ENCODE data around the gene HSPA4.
"Not testable (repeated sequence)": the region's sequence is repeated elsewhere in the genome, so short reads cannot be mapped to it uniquely, and the experiment has no call there.

Gene HSPA4

DNA sequence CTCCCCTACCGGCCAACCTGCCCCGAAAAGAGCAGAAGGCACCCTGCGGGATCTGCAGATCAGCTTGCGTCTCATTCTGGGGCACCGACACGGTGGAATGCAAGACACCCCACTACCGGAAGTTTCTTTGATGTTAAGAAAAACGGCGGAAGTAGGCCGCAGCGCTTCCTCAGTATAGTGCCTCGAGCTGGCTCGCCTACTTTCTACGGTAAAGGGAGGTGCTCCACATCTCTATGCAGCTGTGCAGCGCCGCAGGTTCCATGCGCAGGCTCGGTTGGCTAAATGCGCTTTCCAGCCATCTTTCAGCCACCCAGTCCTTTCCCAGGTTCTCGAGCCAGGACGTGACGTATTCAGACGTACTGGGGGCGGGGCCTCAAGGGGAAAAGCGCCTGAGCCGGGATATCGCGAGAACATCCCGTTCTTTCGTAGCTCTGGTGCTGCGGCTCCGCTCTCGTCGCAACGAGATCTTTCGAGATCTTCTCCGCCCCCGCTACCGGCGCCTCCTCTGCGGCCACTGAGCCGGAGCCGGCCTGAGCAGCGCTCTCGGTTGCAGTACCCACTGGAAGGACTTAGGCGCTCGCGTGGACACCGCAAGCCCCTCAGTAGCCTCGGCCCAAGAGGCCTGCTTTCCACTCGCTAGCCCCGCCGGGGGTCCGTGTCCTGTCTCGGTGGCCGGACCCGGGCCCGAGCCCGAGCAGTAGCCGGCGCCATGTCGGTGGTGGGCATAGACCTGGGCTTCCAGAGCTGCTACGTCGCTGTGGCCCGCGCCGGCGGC is at the start of gene HSPA4:
Gene HSPA4 (plus strand): TSS at position 472 of the 775 bp plus-strand sequence. CDS start 238 bp downstream, at position 710.
- Mint-ChIP-seq H3K4me3 (peak within 1 kb of the TSS; percentile 97), H3K27ac (peak within 1 kb of the TSS; percentile 99), H3K4me1 (peaks cover 22% of the 10 kb centered on the region), H3K27me3 (no peaks in the 10 kb centered on the region), H3K36me3 (peaks cover 2% of the 10 kb centered on the region), H3K9me3 (no peaks in the 10 kb centered on the region)
- peak; percentile 82 for ATAC-seq (ENCODE audit: low read depth)
- peak; percentile 94 to 95 for DNase-seq (ENCODE audit: low spot score in 2 of 2)

DNA sequence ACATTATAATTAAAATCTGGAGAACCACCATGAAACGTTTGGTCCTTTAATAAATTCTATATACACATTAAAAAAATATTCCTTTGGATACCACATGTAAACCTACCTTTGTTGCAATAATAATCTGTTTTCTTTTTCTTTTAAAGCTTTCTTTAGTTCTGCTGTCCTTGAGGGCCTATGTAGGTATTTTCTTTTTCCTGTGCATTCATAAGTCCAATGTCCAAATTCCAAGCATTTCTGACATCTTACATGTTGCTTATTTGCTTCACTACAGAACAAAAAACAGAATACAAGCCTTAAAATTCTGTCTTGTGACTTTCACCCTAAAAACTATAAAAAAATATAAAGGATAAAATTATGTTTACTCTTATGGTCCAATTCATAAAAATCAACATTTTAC is 45.2 kb upstream of the HSPA4 start:
- Mint-ChIP-seq H3K36me3 (peaks cover 8% of the 10 kb centered on the region), H3K9me3 (no peaks in the 10 kb centered on the region), H3K27me3 (no peaks in the 10 kb centered on the region), H3K4me3 (no peak overlapping the region), H3K27ac (no peak overlapping the region), H3K4me1 (peaks cover 3% of the 10 kb centered on the region)
- DNase-seq (ENCODE audit: low spot score in 2 of 2) (no peak), ATAC-seq (ENCODE audit: low read depth) (no peak)

DNA sequence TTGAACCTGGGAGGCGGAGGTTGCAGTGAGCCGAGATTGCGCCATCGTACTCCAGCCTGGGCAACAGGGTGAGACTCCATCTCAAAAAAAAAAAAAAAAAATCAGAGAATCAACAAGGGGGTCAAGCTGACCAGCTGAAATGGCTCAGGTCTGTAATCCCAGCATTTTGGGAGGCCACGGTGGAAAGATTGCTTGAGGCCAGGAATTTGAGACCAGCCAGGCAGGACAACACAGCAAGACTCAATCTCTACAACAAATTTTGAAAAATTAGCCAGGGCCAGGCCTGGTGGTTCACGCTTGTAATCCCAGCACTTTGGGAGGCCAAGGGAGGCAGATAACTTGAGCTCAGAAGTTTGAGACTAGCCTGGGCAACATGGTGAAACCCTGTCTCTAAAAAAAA is 43.4 kb upstream of the HSPA4 start:
- H3K36me3 Mint-ChIP-seq; DNase-seq (ENCODE audit: low spot score in 2 of 2); H3K4me1 Mint-ChIP-seq; H3K4me3 Mint-ChIP-seq; H3K27ac Mint-ChIP-seq; H3K9me3 Mint-ChIP-seq; ATAC-seq (ENCODE audit: low read depth); H3K27me3 Mint-ChIP-seq: not testable (repeated sequence)

DNA sequence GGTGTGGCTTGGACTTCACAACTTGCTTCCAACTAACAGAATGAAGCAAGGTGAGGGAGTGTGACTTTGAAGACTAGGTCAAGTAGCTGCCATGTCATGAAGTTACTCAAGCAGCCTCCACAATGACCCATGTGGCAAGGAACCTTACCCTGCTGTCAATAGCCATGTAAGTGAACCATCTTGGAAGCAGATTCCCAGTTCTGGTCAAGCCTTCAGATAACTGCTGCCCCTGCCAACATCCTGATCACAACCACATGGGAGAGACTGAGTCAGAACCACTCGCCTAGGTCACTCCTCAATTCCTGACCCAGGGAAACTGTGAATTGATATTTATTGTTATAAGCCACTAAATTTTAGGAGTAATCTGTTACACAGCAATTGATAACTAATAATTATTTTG is 36.3 kb upstream of the HSPA4 start:
- no peak for ATAC-seq (ENCODE audit: low read depth)
- no peak for DNase-seq (ENCODE audit: low spot score in 2 of 2)
- Mint-ChIP-seq H3K4me1 (peaks cover 3% of the 10 kb centered on the region), H3K27me3 (no peaks in the 10 kb centered on the region), H3K4me3 (no peak overlapping the region), H3K27ac (peak overlapping the region; percentile 58), H3K36me3 (peaks cover 9% of the 10 kb centered on the region), H3K9me3 (no peaks in the 10 kb centered on the region)

DNA sequence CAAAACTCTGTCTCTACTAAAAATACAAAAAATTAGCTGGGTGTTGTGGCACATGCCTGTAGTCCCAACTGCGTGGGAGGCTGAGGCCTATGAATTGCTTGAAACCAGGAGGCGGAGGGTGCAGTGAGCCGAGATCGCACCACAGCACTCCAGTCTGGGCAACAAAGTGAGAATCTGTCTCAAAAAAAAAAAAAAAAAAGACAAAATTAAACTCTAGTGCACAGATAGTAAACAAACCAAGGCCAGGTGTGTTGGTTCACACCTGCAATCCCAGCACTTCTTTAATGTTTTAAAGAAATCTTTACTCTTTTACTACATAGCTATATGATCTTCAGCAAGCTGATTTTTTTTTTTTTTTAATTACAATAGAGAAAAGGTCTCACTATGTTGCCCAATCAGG is 33.8 kb upstream of the HSPA4 start:
- no peaks in the 10 kb centered on the region for H3K9me3 Mint-ChIP-seq

DNA sequence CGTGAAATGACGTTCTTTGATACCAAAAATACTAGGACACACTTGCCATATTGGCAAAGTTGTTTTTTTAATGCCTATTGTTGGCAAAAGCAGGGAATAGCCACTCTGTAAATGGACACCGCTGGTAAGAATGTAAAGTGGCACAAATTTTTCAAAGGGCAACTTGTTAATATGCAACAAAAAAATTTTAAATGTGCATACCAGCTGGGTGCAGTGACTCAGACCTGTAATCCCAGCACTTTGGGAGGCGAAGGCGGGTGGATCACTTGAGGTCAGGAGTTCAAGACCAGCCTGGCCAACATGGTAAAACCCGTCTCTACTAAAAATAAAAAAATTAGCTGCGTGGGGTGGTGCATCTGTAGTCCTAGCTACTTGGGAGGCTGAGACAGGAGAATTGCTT is 32.3 kb upstream of the HSPA4 start:
- H3K9me3 Mint-ChIP-seq; DNase-seq (ENCODE audit: low spot score in 2 of 2); H3K27ac Mint-ChIP-seq; H3K4me1 Mint-ChIP-seq; ATAC-seq (ENCODE audit: low read depth); H3K27me3 Mint-ChIP-seq; H3K4me3 Mint-ChIP-seq: not testable (repeated sequence)
- peaks cover 11% of the 10 kb centered on the region for H3K36me3 Mint-ChIP-seq

More for the DNA sequence above, 33.8 kb upstream of the HSPA4 start:
- no peak overlapping the region for H3K27ac Mint-ChIP-seq
- DNase-seq (ENCODE audit: low spot score in 2 of 2) = no peak
- no peak for ATAC-seq (ENCODE audit: low read depth)
- peaks cover 12% of the 10 kb centered on the region for H3K36me3 Mint-ChIP-seq
- no peak overlapping the region for H3K4me3 Mint-ChIP-seq
- H3K4me1 Mint-ChIP-seq = peaks cover 5% of the 10 kb centered on the region
- no peaks in the 10 kb centered on the region for H3K27me3 Mint-ChIP-seq

DNA sequence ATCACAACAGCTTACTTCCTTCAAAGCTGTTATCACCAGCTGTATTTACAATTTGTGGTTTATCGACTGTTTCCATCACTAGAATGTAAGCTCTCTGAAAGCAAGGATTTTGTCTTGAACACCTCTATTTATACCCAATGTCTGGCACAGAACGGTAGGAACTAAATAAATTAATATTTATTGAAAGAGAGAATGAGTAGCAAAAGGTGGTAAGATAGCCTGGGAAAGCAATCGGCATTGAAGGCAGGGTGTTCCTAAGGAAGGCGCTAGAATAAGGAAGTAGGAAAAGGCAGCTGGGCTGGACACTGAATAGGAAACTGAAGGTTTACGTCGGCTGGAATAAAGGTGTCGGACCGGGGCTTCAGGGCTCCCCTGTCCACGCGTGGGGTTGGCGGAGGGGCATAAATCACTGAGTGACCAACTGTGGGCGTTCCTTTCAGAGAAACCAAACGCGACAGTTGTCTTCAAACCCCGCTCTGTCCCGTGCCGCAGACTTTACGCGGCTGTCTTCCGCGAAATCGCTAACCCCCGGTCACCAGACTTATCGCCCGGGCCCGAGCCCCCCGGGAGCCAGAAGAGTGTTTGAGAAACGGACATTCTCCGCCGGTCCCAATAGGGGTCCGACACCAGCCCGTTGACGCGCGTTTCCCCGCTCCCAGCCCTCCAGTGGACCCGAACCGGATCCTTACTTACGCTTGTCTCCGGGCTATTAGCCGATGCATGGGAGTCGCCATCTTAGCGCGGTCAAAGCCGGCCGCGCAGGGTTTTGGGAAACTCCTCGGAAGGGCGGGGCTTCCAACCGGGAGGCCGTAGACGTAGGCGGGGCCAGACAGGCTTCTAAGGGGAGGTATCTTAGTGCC is 25.8 kb upstream of the HSPA4 start, which contains the start of gene ZCCHC10:
Gene ZCCHC10 (minus strand): TSS at position 746 of the 860 bp plus-strand sequence. CDS start 12 bp downstream, at position 734.
- no peaks in the 10 kb centered on the region for H3K27me3 Mint-ChIP-seq
- DNase-seq (ENCODE audit: low spot score in 2 of 2) = peak; percentile 88
- H3K4me3 Mint-ChIP-seq = peak within 1 kb of the TSS; percentile 91
- peak; percentile 99 for ATAC-seq (ENCODE audit: low read depth)
- H3K4me1 Mint-ChIP-seq = peaks cover 20% of the 10 kb centered on the region
- H3K27ac Mint-ChIP-seq = peak within 1 kb of the TSS; percentile 94
- peaks cover 8% of the 10 kb centered on the region for H3K36me3 Mint-ChIP-seq
- no peaks in the 10 kb centered on the region for H3K9me3 Mint-ChIP-seq

DNA sequence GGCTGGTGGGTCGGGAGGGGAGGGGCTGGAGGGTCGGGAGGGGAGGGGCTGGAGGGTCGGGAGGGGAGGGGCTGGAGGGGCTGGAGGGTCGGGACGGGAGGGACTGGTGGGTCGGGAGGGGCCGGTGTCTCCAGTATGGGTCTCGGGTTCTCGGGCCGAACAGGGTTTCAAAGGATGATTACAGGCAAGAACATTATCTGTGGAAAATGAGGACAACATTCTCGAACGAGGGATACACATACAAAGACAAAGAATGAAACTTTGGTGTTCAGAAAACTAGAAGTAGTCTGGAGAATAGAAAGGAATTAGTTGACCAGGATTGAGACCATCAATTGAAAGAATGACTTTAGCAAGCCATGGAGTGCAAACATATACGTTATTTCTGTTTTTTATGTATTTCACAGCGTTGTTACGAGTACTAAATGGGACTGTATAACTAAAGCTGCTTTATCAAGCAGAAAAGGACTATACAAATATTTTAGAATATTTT is 25.1 kb upstream of the HSPA4 start:
- Mint-ChIP-seq H3K27ac (peak overlapping the region; percentile 94), H3K4me1 (peaks cover 20% of the 10 kb centered on the region), H3K9me3 (no peaks in the 10 kb centered on the region), H3K4me3 (peak overlapping the region; percentile 91), H3K27me3 (no peaks in the 10 kb centered on the region), H3K36me3 (peaks cover 8% of the 10 kb centered on the region)
- no peak for DNase-seq (ENCODE audit: low spot score in 2 of 2)
- no peak for ATAC-seq (ENCODE audit: low read depth)

DNA sequence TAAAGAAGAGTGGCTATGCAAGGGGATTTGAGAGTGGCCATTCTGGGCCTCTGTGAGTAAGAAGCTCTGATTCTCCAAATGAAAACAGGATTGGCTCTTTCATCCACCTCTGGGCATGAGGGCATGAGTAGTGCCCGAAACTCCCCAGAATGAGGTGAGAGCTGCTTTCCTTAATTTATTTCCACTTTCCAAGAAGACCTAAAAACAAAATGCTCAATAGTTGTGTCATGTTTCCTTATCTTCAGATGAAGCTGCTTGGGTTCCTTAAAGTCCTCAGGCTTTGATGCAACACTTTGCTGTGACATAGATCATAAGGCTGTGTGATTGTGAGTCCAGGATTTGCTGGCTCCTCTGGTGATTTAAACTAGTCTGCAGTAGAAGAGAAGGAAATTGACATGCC is 22.4 kb upstream of the HSPA4 start:
- Mint-ChIP-seq H3K27me3 (no peaks in the 10 kb centered on the region), H3K4me3 (no peak overlapping the region), H3K4me1 (peaks cover 24% of the 10 kb centered on the region), H3K9me3 (peaks cover 1% of the 10 kb centered on the region), H3K36me3 (peaks cover 3% of the 10 kb centered on the region), H3K27ac (peak overlapping the region; percentile 12)
- ATAC-seq (ENCODE audit: low read depth) (no peak), DNase-seq (ENCODE audit: low spot score in 2 of 2) (no peak)

DNA sequence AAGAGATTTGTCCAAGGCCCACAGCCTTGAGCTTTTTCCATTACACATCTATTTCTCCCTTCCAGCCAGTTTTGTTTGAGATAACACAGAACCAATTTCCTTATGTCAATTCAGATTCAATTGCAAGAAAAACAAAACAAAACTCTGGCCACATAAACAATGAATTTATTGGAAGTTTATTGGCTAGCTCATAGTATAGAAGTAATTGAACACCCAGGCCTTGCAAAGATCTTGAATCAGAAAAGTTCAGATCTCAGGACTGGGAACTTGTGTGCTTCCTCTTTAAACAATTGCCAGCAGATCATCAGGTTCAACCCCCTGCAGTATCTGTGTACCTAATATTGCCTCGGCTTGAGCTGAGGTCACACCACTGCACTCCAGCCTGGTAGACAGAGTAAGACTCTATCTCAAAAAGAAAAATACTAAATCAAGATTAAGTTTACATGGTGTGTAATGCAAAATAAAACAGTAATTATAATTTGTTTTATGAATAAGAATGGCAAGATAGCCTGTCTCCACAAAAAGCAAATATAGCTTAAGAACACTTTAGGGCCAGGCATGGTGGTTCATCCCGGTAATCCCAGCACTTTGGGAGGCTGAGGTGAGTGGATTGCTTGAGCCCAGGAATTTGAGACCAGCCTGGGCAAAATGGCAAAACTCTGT is 21.3 kb upstream of the HSPA4 start:
- Mint-ChIP-seq H3K27me3 (no peaks in the 10 kb centered on the region), H3K27ac (no peak overlapping the region), H3K9me3 (peaks cover 1% of the 10 kb centered on the region), H3K4me3 (no peak overlapping the region), H3K36me3 (peaks cover 2% of the 10 kb centered on the region), H3K4me1 (peaks cover 30% of the 10 kb centered on the region)
- no peak for ATAC-seq (ENCODE audit: low read depth)
- DNase-seq (ENCODE audit: low spot score in 2 of 2) = no peak

DNA sequence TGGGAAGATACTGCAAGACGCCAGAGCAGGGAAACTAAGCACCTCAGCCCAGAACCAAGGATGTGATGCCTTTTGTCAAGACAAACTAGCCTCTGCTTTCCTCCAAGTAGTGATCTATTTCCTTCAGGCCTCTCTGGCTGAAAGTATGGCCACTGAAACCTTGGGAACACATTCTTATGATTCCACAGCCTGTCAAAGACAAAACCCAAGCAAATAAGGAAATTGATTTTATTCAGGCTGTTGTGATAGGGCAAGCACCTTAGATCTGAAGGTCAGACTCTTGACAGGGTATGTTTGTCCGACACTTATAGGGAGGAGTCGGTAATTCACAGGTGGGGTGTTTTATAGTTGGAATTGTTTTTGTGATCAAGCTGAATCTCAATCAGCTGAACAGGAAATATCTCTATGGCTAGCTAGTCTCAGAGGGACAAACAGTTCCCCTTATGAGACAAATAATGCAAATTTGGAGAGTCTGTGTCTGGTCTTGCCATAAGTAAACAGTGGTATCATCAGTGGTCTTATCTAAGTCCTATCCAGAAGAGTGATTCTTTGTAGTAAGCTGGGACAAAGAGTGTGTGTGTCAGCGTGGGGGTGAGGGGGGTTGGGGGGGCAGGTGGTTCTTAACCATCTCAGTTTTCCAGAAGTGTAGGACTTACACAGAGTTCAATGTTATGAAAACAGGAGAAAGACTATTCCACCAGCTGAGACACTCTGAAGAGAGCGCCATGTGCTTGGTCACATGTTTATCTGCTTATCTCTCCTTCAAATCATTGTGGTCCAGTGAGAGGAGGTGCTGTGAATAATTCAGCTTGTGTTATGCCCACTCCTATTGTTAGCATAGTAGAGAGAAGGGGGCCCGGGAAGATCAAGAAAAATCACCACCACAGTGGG is 18.7 kb upstream of the HSPA4 start:
- peaks cover 24% of the 10 kb centered on the region for H3K4me1 Mint-ChIP-seq
- no peaks in the 10 kb centered on the region for H3K27me3 Mint-ChIP-seq
- peaks cover 1% of the 10 kb centered on the region for H3K9me3 Mint-ChIP-seq
- peak overlapping the region; percentile 56 for H3K4me3 Mint-ChIP-seq
- H3K36me3 Mint-ChIP-seq = no peaks in the 10 kb centered on the region
- peak; percentile 92 for ATAC-seq (ENCODE audit: low read depth)
- DNase-seq (ENCODE audit: low spot score in 2 of 2) = peak; percentile 27 to 46
- H3K27ac Mint-ChIP-seq = peak overlapping the region; percentile 92

DNA sequence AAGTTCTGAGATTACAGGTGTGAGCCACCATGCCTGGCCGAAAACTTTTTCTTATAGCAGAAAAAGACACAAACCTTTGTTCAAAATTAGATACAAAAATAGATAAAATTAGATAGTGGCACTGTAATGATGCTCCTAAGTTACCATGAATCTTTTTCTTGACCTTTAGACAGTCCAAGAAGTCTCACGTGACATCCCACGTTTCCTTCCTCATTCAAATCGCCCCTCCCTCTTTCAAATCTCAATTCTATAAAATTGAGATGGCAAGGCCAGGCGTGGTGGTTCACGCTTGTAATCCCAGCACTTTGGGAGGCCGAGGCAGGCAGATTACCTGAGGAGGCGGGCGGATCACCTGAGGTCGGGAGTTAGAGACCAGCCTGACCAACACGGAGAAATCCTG is 17.7 kb upstream of the HSPA4 start:
- Mint-ChIP-seq H3K9me3 (peaks cover 1% of the 10 kb centered on the region), H3K36me3 (no peaks in the 10 kb centered on the region), H3K4me1 (peaks cover 24% of the 10 kb centered on the region), H3K27me3 (no peaks in the 10 kb centered on the region), H3K4me3 (no peak overlapping the region), H3K27ac (no peak overlapping the region)
- ATAC-seq (ENCODE audit: low read depth) = no peak
- DNase-seq (ENCODE audit: low spot score in 2 of 2) = no peak

DNA sequence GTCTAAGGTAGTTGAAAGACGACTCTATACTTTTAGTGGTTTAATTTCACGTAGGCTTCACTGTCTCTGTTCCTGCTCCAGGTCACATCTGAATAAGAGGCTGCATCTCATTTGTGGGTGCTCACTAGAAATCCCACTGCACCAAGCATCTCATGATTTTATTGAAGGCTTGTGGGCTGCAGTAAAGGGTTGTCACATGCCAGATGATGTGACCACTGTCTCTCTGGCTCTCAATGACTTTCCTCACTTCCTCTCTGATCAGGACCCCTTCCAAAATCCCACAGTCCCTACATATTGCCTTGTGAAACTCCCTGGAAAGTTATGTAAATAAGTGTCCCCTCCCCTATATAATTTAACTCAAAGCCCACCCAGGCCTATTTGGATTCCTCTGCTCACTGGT is 16.6 kb upstream of the HSPA4 start:
- H3K27ac Mint-ChIP-seq = peak overlapping the region; percentile 79
- peaks cover 1% of the 10 kb centered on the region for H3K9me3 Mint-ChIP-seq
- peaks cover 21% of the 10 kb centered on the region for H3K4me1 Mint-ChIP-seq
- H3K27me3 Mint-ChIP-seq = no peaks in the 10 kb centered on the region
- ATAC-seq (ENCODE audit: low read depth) = no peak
- no peaks in the 10 kb centered on the region for H3K36me3 Mint-ChIP-seq
- H3K4me3 Mint-ChIP-seq = peak overlapping the region; percentile 42
- no peak for DNase-seq (ENCODE audit: low spot score in 2 of 2)

Data from memory B cell (primary cell).